IPS-18c (cell line): ENCODE measurements around the gene TENM3.

Source experiments
- H3K4me3 ChIP-seq: 2 replicates; pipeline ENCODE4 v1.7.0; 2013; ENCODE audit warnings: low read depth, mild to moderate bottlenecking, low read length, moderate library complexity; ENCODE audit not compliant: insufficient read depth
- H3K9me3 ChIP-seq: one replicate; pipeline ENCODE4 v1.6.1; 2013; ENCODE audit warnings: mild to moderate bottlenecking, low read length, moderate library complexity; ENCODE audit not compliant: control insufficient read depth, insufficient read depth

Gene TENM3

GRCh38 chr4:182776376-182777105 lies 533.3 kb downstream of the TENM3 start:
- no peak overlapping the region for H3K4me3 ChIP-seq
- no peaks in the 10 kb centered on the region for H3K9me3 ChIP-seq

GRCh38 chr4:182778222-182778982 lies 535.2 kb downstream of the TENM3 start:
- Histone ChIP-seq H3K9me3 (no peaks in the 10 kb centered on the region), H3K4me3 (no peak overlapping the region)

GRCh38 chr4:182786991-182787390 lies 543.8 kb downstream of the TENM3 start:
- Histone ChIP-seq H3K9me3 (peaks cover 3% of the 10 kb centered on the region), H3K4me3 (no peak overlapping the region)

GRCh38 chr4:182788201-182788600 lies 545.0 kb downstream of the TENM3 start:
- Histone ChIP-seq H3K4me3 (no peak overlapping the region), H3K9me3 (peaks cover 3% of the 10 kb centered on the region)

GRCh38 chr4:182789529-182789928 lies 546.3 kb downstream of the TENM3 start:
- H3K9me3 ChIP-seq = peaks cover 3% of the 10 kb centered on the region
- H3K4me3 ChIP-seq = no peak overlapping the region

GRCh38 chr4:182795446-182796238 lies 552.4 kb downstream of the TENM3 start:
- H3K4me3 ChIP-seq = no peak overlapping the region
- no peaks in the 10 kb centered on the region for H3K9me3 ChIP-seq

GRCh38 chr4:182799515-182800215 lies 556.5 kb downstream of the TENM3 start:
- H3K9me3 ChIP-seq = no peaks in the 10 kb centered on the region
- no peak overlapping the region for H3K4me3 ChIP-seq

GRCh38 chr4:182800216-182800515 lies 557.0 kb downstream of the TENM3 start:
- no peak overlapping the region for H3K4me3 ChIP-seq
- no peaks in the 10 kb centered on the region for H3K9me3 ChIP-seq

- Histone ChIP-seq H3K4me3 (no peak overlapping the region), H3K9me3 (no peaks in the 10 kb centered on the region)
Measured at GRCh38 chr4:182801636-182802035, 558.4 kb downstream of the TENM3 start.

GRCh38 chr4:182802621-182803020 lies 559.4 kb downstream of the TENM3 start:
- H3K9me3 ChIP-seq = no peaks in the 10 kb centered on the region
- no peak overlapping the region for H3K4me3 ChIP-seq

GRCh38 chr4:182803235-182803634 lies 560.0 kb downstream of the TENM3 start:
- H3K9me3 ChIP-seq = no peaks in the 10 kb centered on the region
- H3K4me3 ChIP-seq = no peak overlapping the region

GRCh38 chr4:182804131-182804530 lies 560.9 kb downstream of the TENM3 start:
- no peak overlapping the region for H3K4me3 ChIP-seq
- H3K9me3 ChIP-seq = no peaks in the 10 kb centered on the region

- Histone ChIP-seq H3K9me3 (no peaks in the 10 kb centered on the region), H3K4me3 (no peak overlapping the region)
Measured at GRCh38 chr4:182805321-182805720, 562.1 kb downstream of the TENM3 start.

GRCh38 chr4:182805750-182806149 lies 562.5 kb downstream of the TENM3 start:
- H3K9me3 ChIP-seq = no peaks in the 10 kb centered on the region
- H3K4me3 ChIP-seq = no peak overlapping the region

- H3K9me3 ChIP-seq = peaks cover 2% of the 10 kb centered on the region
- peak overlapping the region; percentile 61 for H3K4me3 ChIP-seq
Measured at GRCh38 chr4:182806259-182807252, 563.4 kb downstream of the TENM3 start.

- Histone ChIP-seq H3K4me3 (no peak overlapping the region; the same call in 1 of the 2 replicates), H3K9me3 (peaks cover 5% of the 10 kb centered on the region)
Measured at GRCh38 chr4:182807346-182807745, 564.1 kb downstream of the TENM3 start.
